HG03378 (cell line): ENCODE results near the gene G3BP2.

Experiments
- ATAC-seq: cut with Tn5 transposase; IDR thresholded peaks from one replicate; pipeline ENCODE4 v1.9.1; 2021; ENCODE audit warnings: mild to moderate bottlenecking, moderate library complexity; ENCODE audit not compliant: unreplicated experiment

Gene G3BP2

DNA sequence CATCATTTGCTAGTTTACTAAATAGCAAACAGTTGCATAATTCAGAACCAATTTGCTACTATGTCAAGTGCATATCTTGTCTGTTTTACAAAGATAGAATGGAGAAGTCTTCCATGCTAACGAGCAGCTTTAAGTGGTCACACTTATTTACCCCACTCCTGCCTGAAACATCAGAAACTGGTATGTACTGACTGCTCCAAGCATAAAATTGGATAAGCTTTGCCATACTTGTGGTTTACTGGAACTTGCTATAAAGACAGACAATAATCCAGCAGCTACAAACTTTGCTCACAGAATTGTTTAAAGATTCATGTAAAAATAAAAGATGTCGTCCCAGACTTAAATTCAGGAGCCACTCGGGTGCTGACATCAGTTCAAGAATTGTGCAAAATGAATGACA is 29.6 kb downstream of the G3BP2 start:
- ATAC-seq = no peak

DNA sequence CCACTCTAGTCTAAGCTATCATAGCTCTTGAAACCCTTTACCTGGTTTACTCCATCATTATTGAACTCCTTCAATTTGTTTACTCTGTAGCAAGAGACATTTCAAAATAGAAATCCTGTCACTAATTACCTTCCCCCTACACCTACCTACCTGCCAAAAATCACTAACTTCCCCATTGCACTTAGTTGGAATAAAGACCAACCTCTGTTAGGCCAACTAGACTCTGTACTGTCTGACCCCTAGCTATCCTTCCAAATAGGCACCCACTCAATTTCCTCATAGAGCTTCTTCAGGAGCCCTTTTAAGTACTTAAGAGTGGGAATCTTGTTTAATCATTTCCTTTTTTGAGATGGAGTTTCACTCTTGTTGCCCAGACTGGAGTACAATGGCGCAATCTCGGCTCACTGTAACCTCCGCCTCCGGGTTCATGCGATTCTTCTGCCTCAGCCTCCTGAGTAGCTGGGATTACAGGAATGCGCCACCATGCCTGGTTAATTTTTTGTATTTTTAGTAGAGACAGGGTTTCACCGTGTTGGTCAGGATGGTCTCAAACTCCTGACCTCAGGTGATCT is 34.0 kb downstream of the G3BP2 start:
- no peak for ATAC-seq

DNA sequence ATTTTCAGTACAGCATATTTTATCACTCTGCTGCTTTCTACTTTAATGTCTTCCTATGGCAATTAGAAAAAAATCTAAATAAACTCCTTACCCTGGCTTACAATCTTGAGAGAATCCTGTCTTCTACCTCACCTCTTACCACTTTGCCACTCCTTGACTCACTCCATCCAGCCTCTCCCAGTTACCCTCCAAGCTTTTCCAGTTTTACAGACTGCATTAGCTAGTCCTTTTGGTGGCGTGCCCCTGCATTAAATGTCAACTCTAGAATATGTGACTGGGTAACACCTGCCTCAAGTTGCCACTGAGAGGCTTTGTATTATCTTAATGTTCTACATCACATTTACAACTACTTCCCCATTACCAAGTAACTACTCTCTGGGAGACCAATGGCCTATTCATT is 35.4 kb downstream of the G3BP2 start:
- no peak for ATAC-seq

DNA sequence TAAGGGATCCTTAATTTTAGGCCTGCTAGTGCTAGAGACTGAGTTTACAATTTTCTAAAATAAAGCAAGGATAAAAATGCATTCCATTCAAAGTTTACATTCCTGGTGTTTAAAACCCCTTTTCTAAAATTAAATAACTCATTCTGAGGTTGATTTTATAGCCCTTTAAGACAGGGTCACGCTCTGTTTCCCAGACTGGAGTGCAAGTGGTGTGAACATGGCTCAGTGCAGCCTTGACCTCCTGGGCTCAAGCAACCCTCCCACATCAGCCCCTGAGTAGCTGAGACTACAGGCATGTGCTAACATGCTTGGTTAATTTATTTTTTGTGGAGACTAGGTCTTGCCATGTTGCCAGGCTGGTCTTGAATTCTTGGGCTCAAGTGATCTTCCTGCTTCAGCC is 36.0 kb downstream of the G3BP2 start:
- no peak for ATAC-seq

DNA sequence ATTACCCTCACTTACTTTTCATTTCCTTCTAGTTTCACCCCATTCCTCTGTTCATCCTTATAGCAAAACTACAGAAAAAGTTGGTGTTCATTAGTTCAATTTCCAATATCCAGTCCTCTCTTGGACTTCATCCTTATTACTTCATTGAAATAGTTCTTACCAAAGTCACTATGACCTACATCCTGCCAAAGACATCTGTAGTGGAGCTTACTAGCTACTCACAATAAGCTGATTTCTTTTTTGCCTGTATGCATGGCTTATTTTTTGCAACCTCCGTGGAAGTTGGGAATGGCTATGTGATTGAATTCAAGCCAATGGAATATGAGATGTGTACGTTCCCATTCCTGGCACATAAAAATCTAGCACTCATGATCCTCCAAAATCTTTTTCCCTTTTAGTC is 38.3 kb downstream of the G3BP2 start:
- no peak for ATAC-seq

DNA sequence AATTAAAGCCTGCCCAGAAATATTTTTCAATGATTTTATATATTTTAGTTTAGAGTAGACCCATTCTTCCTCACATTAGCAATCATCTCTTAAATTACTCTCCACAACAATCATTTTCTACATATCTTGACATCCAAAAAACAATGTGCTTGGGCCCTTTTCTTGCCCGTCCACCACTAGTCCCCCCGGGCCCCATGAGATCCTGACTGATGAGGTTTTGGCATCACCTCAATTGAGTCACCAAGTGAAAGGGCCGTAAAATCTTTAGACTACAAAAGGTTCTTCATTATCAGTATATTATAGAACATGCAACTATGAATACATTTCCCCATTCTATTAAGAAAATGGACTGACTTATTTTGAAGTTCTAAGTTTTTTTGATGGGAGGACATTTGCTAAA is 38.9 kb downstream of the G3BP2 start:
- ATAC-seq = no peak

DNA sequence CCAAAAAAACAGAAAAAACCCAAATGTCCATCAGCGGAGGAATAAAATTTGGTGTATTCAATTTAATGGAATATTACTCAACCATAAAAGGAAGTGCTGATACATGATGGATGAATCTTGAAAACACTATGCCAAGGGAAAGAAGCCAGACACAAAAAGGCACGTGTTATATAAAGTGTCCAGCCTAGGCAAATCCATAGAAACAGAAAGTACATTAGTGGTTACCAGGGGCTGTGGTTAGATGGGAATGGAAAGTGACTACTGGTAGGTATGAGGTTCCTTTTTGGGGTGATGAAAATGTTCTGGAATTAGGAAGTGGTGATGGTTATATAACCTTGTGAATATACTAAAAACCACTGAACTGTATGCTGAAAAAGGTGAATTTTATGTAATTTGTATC is 39.4 kb downstream of the G3BP2 start:
- no peak for ATAC-seq

DNA sequence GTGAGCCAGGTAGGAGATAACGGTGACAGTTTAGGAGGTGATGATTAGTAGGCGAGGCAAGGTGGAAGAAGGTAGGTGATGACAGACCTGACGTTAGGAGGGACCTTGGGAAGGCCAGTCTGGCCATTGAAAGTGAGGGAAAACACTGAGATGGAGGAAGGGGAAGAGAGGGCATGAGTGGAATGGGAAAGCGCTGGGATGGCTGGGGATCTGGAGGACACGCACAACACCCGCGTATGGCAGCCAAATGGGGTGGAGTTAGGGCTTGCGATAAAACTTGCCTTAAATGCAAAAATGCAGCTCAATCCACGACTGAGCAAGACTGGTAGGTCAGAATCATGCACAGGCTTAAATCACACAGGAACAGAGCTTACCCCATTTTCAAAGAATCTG is 42.3 kb downstream of the G3BP2 start:
- no peak for ATAC-seq

DNA sequence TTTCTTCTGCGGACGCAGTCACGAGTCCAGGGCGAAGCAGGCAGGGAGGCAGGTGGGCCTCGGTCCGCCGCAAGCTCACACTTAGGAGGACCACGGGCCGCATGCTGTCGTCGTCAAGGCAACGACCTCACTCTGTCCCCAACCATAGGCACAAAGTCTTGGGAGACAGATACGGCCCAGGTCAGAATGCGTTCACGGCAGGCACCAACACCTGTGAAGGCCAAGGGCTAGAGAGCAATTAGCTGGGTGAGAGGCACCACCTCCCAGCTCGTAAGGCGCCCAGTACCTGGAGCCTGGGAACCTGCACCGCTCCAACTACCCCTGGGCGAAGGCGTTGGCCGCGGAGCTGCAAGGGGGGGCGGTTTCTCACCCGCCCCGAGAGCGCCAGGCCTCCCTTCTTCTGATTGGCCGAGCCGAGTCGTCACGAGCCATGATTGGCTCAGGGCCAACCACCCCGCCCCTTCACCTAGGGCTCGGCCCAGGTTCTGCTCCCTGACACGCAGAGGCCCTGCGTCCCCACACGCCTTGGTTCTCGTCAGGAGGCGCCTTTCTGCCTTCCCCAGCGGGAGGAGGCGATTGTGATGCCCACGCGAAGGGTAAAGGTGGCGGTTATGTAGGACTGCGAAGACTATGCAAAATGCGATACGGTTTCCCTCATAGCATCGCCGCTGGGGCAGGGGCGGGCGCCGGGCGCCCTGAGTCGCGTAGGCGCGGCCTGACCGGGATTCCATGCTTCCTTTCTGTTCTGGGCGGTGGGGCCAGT is 42.9 kb downstream of the G3BP2 start, which contains the start of gene CDKL2:
Gene CDKL2, minus strand, starts transcription at position 355 of the 763 bp plus-strand sequence. CDS start 4,540 bp downstream, outside the sequence.
- peak; percentile 97 for ATAC-seq

DNA sequence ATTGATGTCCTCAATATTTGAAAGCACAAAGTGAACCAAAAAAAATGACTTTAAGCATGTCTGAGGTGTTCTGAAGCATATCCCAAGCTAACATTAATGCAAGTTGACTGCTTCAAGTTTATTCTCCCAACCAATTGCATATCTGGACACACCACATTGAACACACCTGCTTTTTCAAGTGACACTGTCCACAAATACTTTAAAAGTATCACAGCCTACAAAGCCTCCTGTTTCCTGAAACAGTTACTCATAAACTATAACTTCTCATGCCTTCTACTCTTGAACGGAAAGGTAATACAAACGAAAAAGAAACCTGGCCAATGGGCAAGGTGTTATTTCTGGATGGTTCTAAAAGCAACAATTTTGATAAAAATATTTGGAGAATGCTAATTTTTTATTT is 44.0 kb downstream of the G3BP2 start:
- ATAC-seq = no peak

DNA sequence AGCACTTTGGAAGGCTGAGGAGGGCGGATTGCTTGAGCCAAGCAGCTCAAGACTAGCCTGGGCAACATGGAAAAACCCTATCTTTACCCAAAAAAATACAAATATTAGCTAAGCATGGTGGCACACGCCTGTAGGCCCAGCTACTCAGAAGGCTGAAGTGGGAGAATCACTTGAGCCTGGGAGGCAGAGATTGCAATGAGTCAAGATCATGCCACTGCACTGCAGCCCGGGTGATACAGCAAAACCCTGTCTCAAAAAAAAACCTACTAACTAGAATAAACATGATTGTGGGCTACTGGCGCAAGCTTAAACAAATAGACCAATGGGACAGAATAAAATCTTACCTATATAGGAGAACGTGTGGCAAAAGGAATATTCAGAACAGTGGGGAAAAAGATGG is 50.2 kb downstream of the G3BP2 start:
- ATAC-seq = no peak

DNA sequence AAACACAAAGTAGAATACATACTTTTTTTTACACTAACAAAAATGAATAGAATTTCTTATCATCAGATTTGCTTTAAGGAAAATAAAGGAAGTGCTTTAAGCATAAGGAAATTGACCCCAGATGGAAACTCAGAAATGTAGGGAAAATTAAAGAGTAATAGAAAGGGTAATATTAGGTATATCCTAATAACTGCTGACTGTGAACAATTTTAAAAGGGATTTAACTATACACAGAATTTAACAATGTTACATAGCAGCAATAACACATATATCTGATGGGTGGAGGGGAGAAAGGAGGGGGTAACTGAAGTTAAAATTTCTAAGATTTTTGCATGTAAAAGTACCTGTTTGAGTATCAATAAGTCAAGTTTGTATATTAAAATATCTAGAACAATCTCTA is 51.5 kb downstream of the G3BP2 start:
- no peak for ATAC-seq

DNA sequence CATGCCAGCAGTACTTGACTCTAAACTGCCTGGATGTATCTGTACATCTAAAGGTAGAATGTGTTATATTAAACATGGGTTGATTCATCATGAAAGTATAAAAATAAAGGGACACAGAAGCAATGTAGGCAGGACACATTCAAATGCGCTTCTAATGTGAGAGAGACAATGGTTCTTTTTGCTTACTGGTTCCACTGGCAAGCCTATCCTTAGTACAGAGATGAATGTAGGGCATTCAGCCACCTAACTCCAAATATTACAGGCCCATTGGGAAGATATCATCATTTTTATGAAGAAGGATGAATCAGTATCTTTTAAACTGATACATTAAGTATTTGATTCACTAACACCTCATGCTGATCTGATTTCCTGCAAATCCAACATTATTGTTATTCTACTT is 60.9 kb downstream of the G3BP2 start:
- no peak for ATAC-seq

DNA sequence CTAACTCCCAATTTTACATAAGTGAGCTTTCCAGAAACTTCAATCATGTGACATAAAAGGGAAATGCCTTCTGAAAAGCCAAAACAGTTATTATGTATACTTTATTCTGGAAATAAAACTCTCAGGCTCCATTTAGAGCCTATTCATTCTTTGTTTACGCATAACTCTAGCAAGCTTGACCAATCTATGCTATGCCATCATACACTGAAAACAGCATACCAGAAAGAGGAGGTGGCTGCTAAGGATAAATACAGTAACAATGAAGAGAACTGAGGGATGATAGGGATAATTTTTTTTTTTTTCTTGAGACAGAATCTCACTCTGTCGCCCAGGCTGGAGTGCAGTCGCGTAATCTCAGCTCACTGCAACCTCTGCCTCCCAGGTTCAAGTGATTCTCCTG is 67.3 kb downstream of the G3BP2 start:
- no peak for ATAC-seq

DNA sequence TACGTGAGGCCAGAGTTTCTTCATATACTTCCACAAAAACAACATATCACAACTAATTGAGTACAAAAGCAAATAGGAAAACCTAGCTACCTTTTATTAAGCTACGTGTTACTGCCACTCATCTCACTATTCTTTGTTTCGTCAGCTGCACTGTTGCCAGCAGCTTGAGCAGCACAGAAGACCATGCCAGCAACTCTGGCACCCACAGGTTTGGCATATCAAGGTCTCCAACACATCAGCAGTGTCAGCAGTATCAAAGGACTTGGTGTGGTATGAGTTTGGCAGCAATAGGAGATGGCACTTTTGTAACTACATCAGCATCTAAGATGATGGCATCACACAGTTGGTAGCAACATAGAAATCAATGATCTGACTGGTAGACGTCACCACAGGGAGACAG is 73.6 kb downstream of the G3BP2 start:
- ATAC-seq = no peak

DNA sequence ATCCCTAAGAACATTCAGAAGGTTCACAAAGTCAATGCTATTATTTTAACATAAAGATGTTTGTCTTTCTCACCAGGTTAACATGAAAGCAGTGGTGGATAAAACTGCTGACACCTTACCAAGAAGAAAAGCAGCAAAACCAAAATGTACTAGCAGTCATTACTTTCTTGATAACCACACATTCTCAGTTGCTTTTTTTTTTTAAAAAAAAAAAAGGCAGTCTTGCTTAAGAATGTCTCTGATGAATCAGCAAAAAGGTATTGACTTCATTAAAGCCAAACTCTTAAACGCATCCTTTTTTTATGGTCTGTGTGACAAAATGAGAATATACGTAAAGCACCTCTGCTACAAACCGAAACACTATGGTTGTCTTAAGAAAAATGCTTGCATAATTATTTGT is 74.8 kb downstream of the G3BP2 start:
- ATAC-seq = no peak

DNA sequence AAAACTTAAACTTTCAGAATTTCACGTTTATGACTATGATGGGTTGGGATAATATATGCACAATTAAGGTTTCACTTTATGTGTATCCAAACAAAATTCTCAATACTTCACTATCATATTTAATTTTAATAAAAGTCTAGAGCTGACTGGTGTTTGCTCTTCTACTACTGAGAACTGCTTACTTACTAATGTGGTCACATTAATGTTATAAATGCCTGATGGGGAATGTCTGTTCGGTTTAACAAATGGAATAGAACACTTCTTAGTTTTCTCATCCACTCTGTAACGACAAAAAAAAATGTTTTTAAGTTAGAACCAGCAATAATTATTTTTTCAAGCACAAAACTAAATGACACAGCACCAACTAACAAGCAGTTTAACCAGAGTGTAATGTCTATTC is 77.2 kb downstream of the G3BP2 start:
- ATAC-seq = no peak

DNA sequence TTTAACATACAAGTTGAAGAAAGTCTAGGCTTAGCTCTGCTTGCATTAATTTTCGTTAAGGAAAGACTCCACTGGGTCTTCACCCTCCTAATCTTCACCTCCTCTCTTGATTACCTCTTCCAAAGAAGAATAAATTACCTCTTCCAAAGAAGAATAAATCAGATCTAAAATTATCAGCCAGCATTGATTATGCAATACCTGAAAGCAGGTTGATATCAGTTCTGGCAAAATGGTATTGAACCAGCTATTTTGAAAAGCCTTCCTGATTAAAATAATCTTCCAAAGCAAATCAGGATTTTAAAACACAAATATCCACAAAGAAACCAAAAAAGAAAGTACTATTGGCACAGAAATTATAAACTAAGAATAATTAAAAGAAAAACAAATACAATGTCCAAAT is 79.8 kb downstream of the G3BP2 start:
- no peak for ATAC-seq
